NCI-H2081 (cell line): ENCODE data around the gene MMEL1.
A peak's percentile ranks its signal among the peaks of the same experiment; 100 is the strongest.
"Not testable (repeated sequence)": the region's sequence is repeated elsewhere in the genome, so short reads cannot be mapped to it uniquely, and the experiment has no call there.

ENCODE experiments used
- DNase-seq, 2 experiments: peaks; one replicate each; lab custom pipeline; 2025; lab: John Stamatoyannopoulos, UW

The MMEL1 gene

GRCh38 chr1:2590233-2591141 lies 42.3 kb downstream of the MMEL1 start:
- DNase-seq: no peak

- DNase-seq: no peak
These were observed 43.2 kb downstream of the MMEL1 start for GRCh38 chr1:2589431-2590232.

- DNase-seq: no peak
These were observed 44.0 kb downstream of the MMEL1 start for GRCh38 chr1:2588661-2589430.

GRCh38 chr1:2587860-2588571 lies 44.8 kb downstream of the MMEL1 start:
- no peak for DNase-seq

- no peak for DNase-seq
These were observed 45.6 kb downstream of the MMEL1 start for GRCh38 chr1:2587071-2587859.

- DNase-seq: peak; percentile 94 to 96
These were observed 46.4 kb downstream of the MMEL1 start, which contains the start of gene PRXL2B for GRCh38 chr1:2586154-2587070. Gene PRXL2B (plus strand): TSS chr1:2586777. CDS start chr1:2586886, 109 bp downstream.

GRCh38 chr1:2585318-2586092 lies 47.3 kb downstream of the MMEL1 start:
- peak in 1 of 2 experiments; percentile 56 for DNase-seq

GRCh38 chr1:2584686-2585317 lies 48.0 kb downstream of the MMEL1 start:
- DNase-seq: no peak

- peak; percentile 41 to 54 for DNase-seq
These were observed 48.9 kb downstream of the MMEL1 start for GRCh38 chr1:2583871-2584351.

- no peak for DNase-seq
These were observed 49.5 kb downstream of the MMEL1 start for GRCh38 chr1:2583331-2583791.

GRCh38 chr1:2582391-2582790 lies 50.4 kb downstream of the MMEL1 start:
- DNase-seq: no peak

GRCh38 chr1:2580691-2581090 lies 52.1 kb downstream of the MMEL1 start:
- no peak for DNase-seq

- DNase-seq: no peak
These were observed 54.1 kb downstream of the MMEL1 start for GRCh38 chr1:2578758-2579118.

- not testable (repeated sequence) for DNase-seq
These were observed 55.2 kb downstream of the MMEL1 start for GRCh38 chr1:2577565-2578075.

- no peak for DNase-seq
These were observed 56.8 kb downstream of the MMEL1 start for GRCh38 chr1:2575801-2576663.

- no peak for DNase-seq
These were observed 58.5 kb downstream of the MMEL1 start for GRCh38 chr1:2574350-2574749.
